SK-N-SH (cell line): ENCODE data around the gene MBD3L4. TPM values are rescaled to one million over a fixed set of nuclear protein-coding genes. Genes with fewer than 3 reads are reported as not detected.
"Not testable (repeated sequence)": the region's sequence is repeated elsewhere in the genome, so short reads cannot be mapped to it uniquely, and the experiment has no call there.

Experiments
- CTCF ChIA-PET: fragments of 300-600, 350-600 bp; formaldehyde crosslinking; extraction: SDS; loops from one replicate; lab custom pipeline; 2021; lab: Yijun Ruan, JAX
- POLR2A ChIA-PET: fragments of 350-600 bp; sonication (Branson Sonifier 250); formaldehyde crosslinking; extraction: SDS; loops from one replicate; lab custom pipeline; 2020; ENCODE audit warnings: antibody characterized with exemption, inconsistent platforms; lab: Yijun Ruan, JAX
- DNase-seq: peaks from one replicate; pipeline ENCODE4 v3.0.0; 2012
- H2AFZ ChIP-seq: fragments of 200-600 bp; sonication (generic); 2 replicates; pipeline ENCODE4 v1.8.1; 2016; ENCODE audit warnings: antibody characterized with exemption, mild to moderate bottlenecking, low read depth
- H3F3A ChIP-seq: fragments of 200-600 bp; sonication (generic); replicated peaks from 2 replicates; pipeline ENCODE3; 2016; ENCODE audit warnings: antibody characterized with exemption, mild to moderate bottlenecking; ENCODE audit not compliant: insufficient read depth
- H3K27ac ChIP-seq, 2 experiments: fragments of 200-500 bp in 1 of 2; fragments of 200-600 bp in 1 of 2; sonication (Bioruptor generic) in 1 of 2; sonication (generic), shearing (Covaris generic) in 1 of 2; 2 replicates each; pipeline versions ENCODE4 v1.5.1 to v1.6.1; 2014 to 2016; ENCODE audit warnings: low read depth in 2 of 2, inconsistent platforms in 1 of 2, low read length in 1 of 2, mild to moderate bottlenecking in 1 of 2, mixed read lengths in 1 of 2
- H3K27me3 ChIP-seq: fragments of 200-600 bp; sonication (generic), shearing (Covaris generic); 2 replicates; pipeline ENCODE4 v1.6.1; 2016; ENCODE audit warnings: mixed run types; ENCODE audit not compliant: insufficient read depth
- H3K36me3 ChIP-seq, 2 experiments: fragments of 200-500 bp in 1 of 2; fragments of 200-600 bp in 1 of 2; sonication (Bioruptor generic) in 1 of 2; sonication (generic) in 1 of 2; replicated peaks in 1 of 2; 2 replicates each; pipeline versions ENCODE3 to v1.5.1; 2014 to 2016; ENCODE audit warnings: low read length in 1 of 2, mild to moderate bottlenecking in 1 of 2; ENCODE audit not compliant: insufficient read depth in 2 of 2, control insufficient read depth in 1 of 2
- H3K4me1 ChIP-seq, 2 experiments: fragments of 200-500 bp in 1 of 2; fragments of 200-600 bp in 1 of 2; sonication (Bioruptor generic) in 1 of 2; sonication (generic), shearing (Covaris generic) in 1 of 2; 2 replicates each; pipeline versions ENCODE4 v1.5.1 to v1.6.1; 2014 to 2016; ENCODE audit warnings: low read depth in 1 of 2, low read length in 1 of 2, mixed run types in 1 of 2; ENCODE audit not compliant: insufficient read depth in 2 of 2, control insufficient read depth in 1 of 2
- H3K4me2 ChIP-seq: fragments of 200-600 bp; sonication (generic), shearing (Covaris generic); 2 replicates; pipeline ENCODE4 v1.6.1; 2017; ENCODE audit warnings: mixed run types
- H3K4me3 ChIP-seq, 2 experiments: fragments of 200-500 bp in 1 of 2; fragments of 200-600 bp in 1 of 2; sonication (Bioruptor generic) in 1 of 2; sonication (generic), shearing (Covaris generic) in 1 of 2; 2 replicates each; pipeline versions ENCODE4 v1.5.1 to v1.8.1; 2014 to 2016; ENCODE audit warnings: low read depth in 2 of 2, inconsistent platforms in 1 of 2, low read length in 1 of 2, mild to moderate bottlenecking in 1 of 2, mixed read lengths in 1 of 2, moderate library complexity in 1 of 2
- H3K79me2 ChIP-seq: fragments of 200-600 bp; sonication (generic); 2 replicates; pipeline ENCODE4 v1.8.1; 2017; ENCODE audit warnings: mild to moderate bottlenecking; ENCODE audit not compliant: insufficient read depth
- H3K9ac ChIP-seq: fragments of 200-600 bp; sonication (generic); 2 replicates; pipeline ENCODE4 v1.6.1; 2017; ENCODE audit warnings: mixed run types
- H3K9me2 ChIP-seq: fragments of 200-600 bp; sonication (generic); 2 replicates; pipeline ENCODE4 v1.6.1; 2017; ENCODE audit warnings: mixed run types
- H3K9me3 ChIP-seq: fragments of 200-600 bp; sonication (generic); 2 replicates; pipeline ENCODE4 v1.6.1; 2017; ENCODE audit warnings: mixed run types, mild to moderate bottlenecking, moderate library complexity
- H4K20me1 ChIP-seq: fragments of 200-600 bp; sonication (generic); 2 replicates; pipeline ENCODE4 v1.6.1; 2017; ENCODE audit warnings: mild to moderate bottlenecking, mixed run types; ENCODE audit not compliant: insufficient read depth
- WGBS: methylation state at CpG from one replicate; pipeline ENCODE4 v1.1.6; 2017; ENCODE audit warnings: low lambda C conversion rate; 5-methylcytosine and 5-hydroxymethylcytosine counted together
- polyA plus RNA-seq, 3 experiments: library from polyadenylated mRNA; depleted of rRNA; stranded (reverse); fragments of >200 nt; gene quantifications; 2 replicates each; pipeline ENCODE4 v1.2.3, GENCODE V29; 2012

The MBD3L4 gene
- polyA plus RNA-seq, 1 of the 3 experiments (the other 2 are of a cell fraction): not detected

- POLR2A ChIA-PET, H3K9ac ChIP-seq, H3K4me1 ChIP-seq, DNase-seq, H3K9me2 ChIP-seq, H3K4me3 ChIP-seq, H4K20me1 ChIP-seq, H2AFZ ChIP-seq, H3F3A ChIP-seq, H3K4me2 ChIP-seq, H3K9me3 ChIP-seq, H3K79me2 ChIP-seq, CTCF ChIA-PET, H3K36me3 ChIP-seq, H3K27me3 ChIP-seq, H3K27ac ChIP-seq: not testable (repeated sequence)
- no CpG with 5 or more reads among the region's 2 CpGs for WGBS
Measured at GRCh38 chr19:7041563-7041962, 1.6 kb upstream of the MBD3L4 start.

DNA sequence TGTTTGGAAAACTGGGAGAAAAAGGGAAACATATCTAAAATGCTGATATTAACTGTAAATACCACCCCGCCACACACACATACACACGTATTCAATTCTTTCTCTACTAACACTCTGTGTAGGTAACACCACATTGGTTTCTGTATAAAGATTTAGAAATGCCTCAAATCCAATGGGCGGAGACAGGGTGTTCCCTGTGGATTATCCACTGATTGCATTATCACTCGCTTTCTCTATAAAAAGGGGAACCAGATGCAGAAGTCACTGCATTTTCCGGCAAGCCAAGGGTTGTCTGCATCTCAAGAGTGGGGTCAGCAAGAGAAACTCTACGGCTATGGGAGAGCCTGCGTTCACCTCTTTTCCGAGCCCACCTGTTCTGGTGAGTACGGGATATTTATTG lies 9.7 kb downstream of the MBD3L4 start, which contains the start of gene MBD3L5:
MBD3L5 (plus strand) TSS at position 301 of the 400 bp plus-strand sequence; CDS start at position 335, 34 bp downstream.
- H3K36me3 ChIP-seq, H3K79me2 ChIP-seq, CTCF ChIA-PET, H3K4me2 ChIP-seq, H3K9me3 ChIP-seq, H4K20me1 ChIP-seq, DNase-seq, H3K9me2 ChIP-seq, H3K27ac ChIP-seq, H3K9ac ChIP-seq, H3K4me3 ChIP-seq, H3F3A ChIP-seq, H2AFZ ChIP-seq, POLR2A ChIA-PET, H3K27me3 ChIP-seq, H3K4me1 ChIP-seq: not testable (repeated sequence)
- WGBS: no CpG with 5 or more reads among the region's 9 CpGs

DNA sequence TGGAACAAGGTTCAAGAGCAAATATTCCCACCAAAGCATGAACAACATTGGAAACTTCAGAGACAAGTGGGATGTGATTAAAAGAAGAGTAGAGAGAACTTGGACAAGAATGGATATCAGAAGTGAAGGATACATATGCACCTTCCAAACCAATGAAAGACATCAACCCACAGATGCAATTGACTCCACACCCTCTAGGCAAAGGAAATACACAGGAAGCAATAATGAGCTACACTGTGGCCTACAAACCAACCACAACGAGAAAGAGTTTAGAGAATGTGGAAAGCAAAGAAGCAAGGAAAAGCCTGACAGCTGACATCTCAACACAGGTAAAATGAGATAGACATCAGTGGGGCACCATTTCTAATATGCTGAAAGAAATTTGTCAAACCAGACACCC lies 11.2 kb downstream of the MBD3L4 start:
- POLR2A ChIA-PET: not testable (repeated sequence)

DNA sequence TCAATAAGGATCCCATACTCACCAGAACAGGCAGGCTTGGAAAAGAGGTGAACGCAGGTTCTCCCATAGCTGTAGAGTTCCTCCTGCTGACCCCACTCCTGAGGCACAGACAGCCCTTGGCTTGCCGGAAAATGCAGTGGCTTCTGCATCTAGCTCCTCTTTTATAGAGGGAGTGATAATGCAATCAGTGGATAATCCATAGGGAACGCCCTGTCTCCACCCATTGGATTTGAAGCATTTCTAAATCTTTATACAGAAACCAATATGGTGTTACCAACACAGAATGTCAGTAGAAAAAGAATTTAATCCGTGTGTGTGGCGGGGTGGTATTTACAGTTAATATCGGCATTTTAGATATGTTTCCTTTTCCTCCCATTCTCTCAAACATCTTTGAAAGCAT lies 18.6 kb downstream of the MBD3L4 start, which contains the start of gene MBD3L2B:
MBD3L2B (minus strand) TSS at position 101 of the 400 bp plus-strand sequence; CDS start at position 67, 34 bp downstream.
- DNase-seq, H3K79me2 ChIP-seq, H3K4me1 ChIP-seq, H3K27ac ChIP-seq, H3K4me2 ChIP-seq, H3K36me3 ChIP-seq, H2AFZ ChIP-seq, H3K9ac ChIP-seq, H3K9me2 ChIP-seq, H3K9me3 ChIP-seq, H4K20me1 ChIP-seq, H3F3A ChIP-seq, H3K4me3 ChIP-seq, CTCF ChIA-PET, POLR2A ChIA-PET: not testable (repeated sequence)
- peaks cover 12% of the 10 kb centered on the region; the same call in 1 of the 2 replicates for H3K27me3 ChIP-seq
- no CpG with 5 or more reads among the region's 6 CpGs for WGBS

More for the DNA sequence above, 11.2 kb downstream of the MBD3L4 start:
- CTCF ChIA-PET, H3K79me2 ChIP-seq, H3K9me3 ChIP-seq, H3K9ac ChIP-seq, H3F3A ChIP-seq, H4K20me1 ChIP-seq, H3K4me3 ChIP-seq, DNase-seq, H3K4me2 ChIP-seq, H3K36me3 ChIP-seq, H3K27ac ChIP-seq, H3K27me3 ChIP-seq, H3K9me2 ChIP-seq, H2AFZ ChIP-seq, H3K4me1 ChIP-seq: not testable (repeated sequence)
- no CpG with 5 or more reads among the region's 1 CpG for WGBS
